HCT116 (cell line): ENCODE results near the gene SLC7A5. TPM values are rescaled to one million over a fixed set of nuclear protein-coding genes. Genes with fewer than 3 reads are reported as not detected.
"Not testable (repeated sequence)": the region's sequence is repeated elsewhere in the genome, so short reads cannot be mapped to it uniquely, and the experiment has no call there.

Experiments
- ATAC-seq: fragments of 200-7000 bp; cut with Tn5 transposase; 2 replicates; pipeline ENCODE4 v1.9.1; 2020; ENCODE audit warnings: mild to moderate bottlenecking, moderate library complexity
- BruUV-seq: library from RNA; stranded (reverse); fragments of 400-500 nt; replicated peaks from 2 replicates; lab custom pipeline; 2021; lab: Mats Ljungman, UMichigan
- CTCF ChIA-PET: fragments of 300-600 bp; sonication (Branson Sonifier 250); formaldehyde crosslinking; loops from one replicate; lab custom pipeline; 2021; ENCODE audit warnings: antibody characterized with exemption; lab: Charles Lee
- POLR2A ChIA-PET: fragments of 300-600, 350-600 bp; sonication (Branson Sonifier 250); formaldehyde crosslinking; loops from one replicate; lab custom pipeline; 2021; ENCODE audit warnings: antibody characterized with exemption; lab: Charles Lee
- RAD21 ChIA-PET, 2 experiments: fragments of 300-600 bp; sonication (Branson Sonifier 250); formaldehyde crosslinking; loops; one replicate each; lab custom pipeline; 2023; ENCODE audit warnings: low total read pairs in 2 of 2; ENCODE audit not compliant: uncharacterized antibody in 2 of 2, unreplicated experiment in 2 of 2, low non-redundant PET in 1 of 2; lab: Charles Lee
- DNase-seq: peaks from one replicate; pipeline ENCODE4 v3.0.0-alpha.2; 2010; ENCODE audit warnings: low read depth, low spot score
- H2AFZ ChIP-seq: fragments of 200-600 bp; shearing (Covaris generic), sonication (generic); 2 replicates; pipeline ENCODE4 v1.6.1; 2017; ENCODE audit warnings: low read depth, mixed run types, mixed read lengths, antibody characterized with exemption, low read length; ENCODE audit not compliant: poor library complexity, severe bottlenecking
- H3K27ac ChIP-seq: 2 replicates; pipeline ENCODE4 v1.5.1; 2012; ENCODE audit warnings: low read depth, low read length
- H3K27me3 ChIP-seq: fragments of 200-600 bp; sonication (generic); 2 replicates; pipeline ENCODE4 v1.6.1; 2016; ENCODE audit warnings: mixed run types, low read length, mixed read lengths; ENCODE audit not compliant: insufficient read depth
- H3K36me3 ChIP-seq, 2 experiments: fragments of 200-500 bp in 1 of 2; fragments of 200-600 bp in 1 of 2; sonication (Bioruptor generic) in 1 of 2; sonication (generic) in 1 of 2; 2 replicates each; pipeline versions ENCODE4 v1.5.1 to v1.6.1; 2014 to 2016; ENCODE audit warnings: low read length in 2 of 2, inconsistent platforms in 1 of 2, mixed read lengths in 1 of 2, mixed run types in 1 of 2; ENCODE audit not compliant: insufficient read depth in 2 of 2, control insufficient read depth in 1 of 2
- H3K4me1 ChIP-seq, 2 experiments: fragments of 200-600 bp in 1 of 2; sonication (generic) in 1 of 2; 2 replicates each; pipeline versions ENCODE4 v1.5.1 to v1.6.1; 2012 to 2017; ENCODE audit warnings: low read length in 2 of 2, inconsistent platforms in 1 of 2, mild to moderate bottlenecking in 1 of 2, mixed read lengths in 1 of 2, mixed run types in 1 of 2, moderate library complexity in 1 of 2; ENCODE audit not compliant: insufficient read depth in 2 of 2, control insufficient read depth in 1 of 2
- H3K4me2 ChIP-seq: fragments of 200-600 bp; sonication (generic); 2 replicates; pipeline ENCODE4 v1.6.1; 2017; ENCODE audit warnings: mixed run types, low read length, mixed read lengths
- H3K4me3 ChIP-seq, 2 experiments: fragments of 200-600 bp in 1 of 2; sonication (generic) in 1 of 2; replicated peaks in 1 of 2; 2 replicates each; pipeline ENCODE4 v1.5.1; 2011 to 2016; ENCODE audit warnings: low read length in 2 of 2, control low read depth in 1 of 2, low read depth in 1 of 2, mild to moderate bottlenecking in 1 of 2, mixed read lengths in 1 of 2, mixed run types in 1 of 2
- H3K79me2 ChIP-seq: fragments of 200-600 bp; sonication (generic); 2 replicates; pipeline ENCODE4 v1.6.1; 2017; ENCODE audit warnings: mild to moderate bottlenecking, mixed run types, low read length, moderate library complexity, mixed read lengths; ENCODE audit not compliant: insufficient read depth
- H3K9ac ChIP-seq: fragments of 200-600 bp; sonication (generic); 2 replicates; pipeline ENCODE4 v1.6.1; 2016; ENCODE audit warnings: low read length, mixed read lengths
- H3K9me2 ChIP-seq: fragments of 200-600 bp; sonication (generic), shearing (Covaris generic); 2 replicates; pipeline ENCODE4 v1.6.1; 2017; ENCODE audit warnings: mixed run types, mild to moderate bottlenecking, moderate library complexity; ENCODE audit not compliant: insufficient read depth
- H3K9me3 ChIP-seq, 2 experiments: fragments of 200-500 bp in 1 of 2; fragments of 200-600 bp in 1 of 2; sonication (Bioruptor generic) in 1 of 2; sonication (generic) in 1 of 2; 2 replicates each; pipeline ENCODE4 v1.6.1; 2014 to 2017; ENCODE audit warnings: low read length in 2 of 2, mixed read lengths in 2 of 2, inconsistent platforms in 1 of 2, low read depth in 1 of 2, mild to moderate bottlenecking in 1 of 2, mixed run types in 1 of 2, moderate library complexity in 1 of 2; ENCODE audit not compliant: control insufficient read depth in 1 of 2, insufficient read depth in 1 of 2
- H4K20me1 ChIP-seq: fragments of 200-600 bp; sonication (generic), shearing (Covaris generic); 2 replicates; pipeline ENCODE4 v1.6.1; 2017; ENCODE audit warnings: mixed run types, mild to moderate bottlenecking, moderate library complexity; ENCODE audit not compliant: insufficient read depth
- CBX3 ChIP-seq: IDR thresholded peaks from 2 replicates; pipeline ENCODE4 v1.6.1; 2012; ENCODE audit warnings: low read depth
- EZH2 ChIP-seq: fragments of 200-600 bp; sonication (generic); IDR thresholded peaks from 2 replicates; pipeline ENCODE4 v1.6.1; 2017; ENCODE audit warnings: antibody characterized with exemption, mixed run types
- ZFX ChIP-seq: fragments of 450-650 bp; IDR thresholded peaks from 2 replicates; pipeline ENCODE4 v1.6.1; 2017
- intact Hi-C: fragments of 100-400 bp; cut with micrococcal nuclease; formaldehyde crosslinking; loops from 2 replicates; pipeline ENCODE4 v1.10.0; 2022
- total RNA-seq: library from RNA; stranded (reverse); gene quantifications from one replicate; pipeline ENCODE4 v1.2.1, GENCODE V29; 2021; ENCODE audit not compliant: unreplicated experiment
- TF ChIP-seq, protein P1 (sequence below), 3 experiments: fragments of 200-600 bp in 1 of 3; sonication (generic) in 1 of 3; IDR thresholded peaks in 2 of 3; conservative IDR thresholded peaks in 1 of 3; 2 replicates each; pipeline ENCODE4 v1.5.1; 2012 to 2017; ENCODE audit warnings: low read depth in 2 of 3, low read length in 2 of 3, antibody characterized with exemption in 1 of 3, borderline replicate concordance in 1 of 3, control low read depth in 1 of 3, mild to moderate bottlenecking in 1 of 3, mixed read lengths in 1 of 3, mixed run types in 1 of 3, moderate library complexity in 1 of 3; ENCODE audit not compliant: insufficient read depth in 1 of 3

Gene SLC7A5
- total RNA-seq, 1 experiment from 2014 or later = 482 TPM

- Histone ChIP-seq H3K27me3 (no peaks in the 10 kb centered on the region), H3K27ac (no peak overlapping the region), H2AFZ (no peak overlapping the region), H4K20me1 (no peaks in the 10 kb centered on the region), H3K4me2 (no peak overlapping the region), H3K36me3 (no peaks in the 10 kb centered on the region), H3K4me3 (no peak overlapping the region), H3K4me1 (no peaks in the 10 kb centered on the region), H3K79me2 (no peaks in the 10 kb centered on the region), H3K9me2 (no peaks in the 10 kb centered on the region), H3K9ac (no peak overlapping the region), H3K9me3 (peaks cover 14 to 27% of the 10 kb centered on the region in 2 experiments; a peak in 3 of 4 replicates)
- ChIA-PET RAD21 (no interaction called here), POLR2A (no interaction called here), CTCF (no interaction called here)
- no peak for ATAC-seq
- TF ChIP-seq ZFX (no peak), EZH2 (no peak)
- TF ChIP-seq, protein P1, sequence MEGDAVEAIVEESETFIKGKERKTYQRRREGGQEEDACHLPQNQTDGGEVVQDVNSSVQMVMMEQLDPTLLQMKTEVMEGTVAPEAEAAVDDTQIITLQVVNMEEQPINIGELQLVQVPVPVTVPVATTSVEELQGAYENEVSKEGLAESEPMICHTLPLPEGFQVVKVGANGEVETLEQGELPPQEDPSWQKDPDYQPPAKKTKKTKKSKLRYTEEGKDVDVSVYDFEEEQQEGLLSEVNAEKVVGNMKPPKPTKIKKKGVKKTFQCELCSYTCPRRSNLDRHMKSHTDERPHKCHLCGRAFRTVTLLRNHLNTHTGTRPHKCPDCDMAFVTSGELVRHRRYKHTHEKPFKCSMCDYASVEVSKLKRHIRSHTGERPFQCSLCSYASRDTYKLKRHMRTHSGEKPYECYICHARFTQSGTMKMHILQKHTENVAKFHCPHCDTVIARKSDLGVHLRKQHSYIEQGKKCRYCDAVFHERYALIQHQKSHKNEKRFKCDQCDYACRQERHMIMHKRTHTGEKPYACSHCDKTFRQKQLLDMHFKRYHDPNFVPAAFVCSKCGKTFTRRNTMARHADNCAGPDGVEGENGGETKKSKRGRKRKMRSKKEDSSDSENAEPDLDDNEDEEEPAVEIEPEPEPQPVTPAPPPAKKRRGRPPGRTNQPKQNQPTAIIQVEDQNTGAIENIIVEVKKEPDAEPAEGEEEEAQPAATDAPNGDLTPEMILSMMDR (IDR thresholded peaks at IDR 0.05 in 2 of 3, conservative IDR thresholded peaks at IDR 0.05 in 1 of 3; ENCODE audit: borderline replicate concordance in 1 of 3, insufficient read depth in 1 of 3, low read depth in 2 of 3, low read length in 2 of 3) = no peak
- BruUV-seq = no TSS peak
- DNase-seq = no peak
- intact Hi-C loops = no loop called here
Measured at GRCh38 chr16:87817910-87818309, 51.4 kb downstream of the SLC7A5 start.

DNA sequence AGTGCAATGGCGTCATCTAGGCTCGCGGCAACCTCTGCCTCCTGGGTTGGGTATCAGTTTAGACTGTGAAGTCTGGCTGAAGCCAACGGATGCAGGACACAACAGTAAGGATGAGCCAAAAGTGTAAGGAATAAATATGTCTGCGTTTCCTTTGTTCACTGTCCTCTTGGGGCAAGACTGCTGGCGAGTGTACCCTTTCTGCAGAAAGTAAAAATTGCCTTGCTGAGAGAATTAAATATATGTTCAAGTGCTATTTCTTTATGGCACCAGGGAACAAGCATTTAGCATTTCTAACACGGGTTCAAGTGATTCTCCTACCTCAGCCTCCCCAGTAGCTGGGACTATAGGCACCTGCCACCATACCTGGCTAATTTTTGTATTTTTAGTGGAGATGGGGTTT lies 51.9 kb downstream of the SLC7A5 start:
- H3K4me3 ChIP-seq, DNase-seq, H3K27me3 ChIP-seq, H3K27ac ChIP-seq, H2AFZ ChIP-seq, RAD21 ChIA-PET, ATAC-seq, H3K79me2 ChIP-seq, H3K9ac ChIP-seq, H4K20me1 ChIP-seq, BruUV-seq: not testable (repeated sequence)
- peak; percentile 94 for TF ChIP-seq CBX3
- TF ChIP-seq, all 23 proteins: peak for 1; not testable (repeated sequence) for 22
- POLR2A ChIA-PET, CTCF ChIA-PET, H3K4me2 ChIP-seq, H3K9me2 ChIP-seq, H3K4me1 ChIP-seq, H3K36me3 ChIP-seq, intact Hi-C loops: not testable (repeated sequence)
- peaks cover 14 to 27% of the 10 kb centered on the region in 2 experiments; a peak in 3 of 4 replicates for H3K9me3 ChIP-seq
